Activated T-helper 1 cell treated with anti-CD3 and anti-CD28 coated beads, Interleukin-2, amount 50 U/mL, for 16 hours (primary cell): ENCODE measurements around the gene RBM39.
"Not testable (repeated sequence)": the region's sequence is repeated elsewhere in the genome, so short reads cannot be mapped to it uniquely, and the experiment has no call there.

Experiments
- DNase-seq, 2 donors: peaks; one replicate each; pipeline ENCODE4 v3.0.0-alpha.2; 2020; ENCODE audit warnings: low read depth in 1 of 2, low spot score in 1 of 2

The RBM39 gene

DNA sequence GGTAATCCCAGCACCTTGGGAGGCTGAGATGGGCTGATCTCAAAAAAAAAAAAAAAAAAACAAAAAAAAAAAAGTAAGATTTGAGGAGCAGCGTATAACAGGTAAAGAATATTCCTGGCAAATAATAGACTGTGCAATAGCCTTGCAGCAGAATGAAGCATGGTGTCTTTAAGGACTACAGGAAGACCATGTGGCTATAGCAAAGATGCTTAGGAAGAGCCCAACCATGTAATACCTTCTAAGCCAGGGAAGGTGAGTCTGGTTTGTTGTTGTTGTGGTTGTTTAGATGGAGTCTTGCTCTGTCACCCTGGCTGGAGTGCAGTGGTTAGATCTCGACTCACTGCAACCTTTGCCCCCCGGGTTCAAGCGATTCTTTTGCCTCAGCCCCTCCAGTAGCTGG lies 14.3 kb upstream of the RBM39 start:
- no peak for DNase-seq

DNA sequence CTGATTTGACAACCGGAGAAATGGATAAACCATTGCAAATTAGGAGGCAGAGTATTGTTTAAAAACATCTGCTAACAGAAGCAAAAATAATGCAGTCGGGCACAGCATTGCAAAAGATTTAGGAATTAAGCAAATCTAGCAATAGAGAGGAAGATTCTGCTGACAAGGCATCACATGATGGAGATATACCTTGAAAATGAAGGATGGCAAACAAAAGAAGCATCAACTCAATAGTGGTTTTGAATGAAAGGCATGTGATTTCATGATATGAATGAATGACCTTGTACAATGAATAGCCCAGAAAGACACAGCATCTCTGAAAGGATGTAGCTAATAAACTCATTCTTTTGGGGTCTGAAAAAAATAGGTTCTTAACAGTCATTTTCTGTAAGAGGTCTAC lies 8.6 kb upstream of the RBM39 start:
- no peak for DNase-seq

DNA sequence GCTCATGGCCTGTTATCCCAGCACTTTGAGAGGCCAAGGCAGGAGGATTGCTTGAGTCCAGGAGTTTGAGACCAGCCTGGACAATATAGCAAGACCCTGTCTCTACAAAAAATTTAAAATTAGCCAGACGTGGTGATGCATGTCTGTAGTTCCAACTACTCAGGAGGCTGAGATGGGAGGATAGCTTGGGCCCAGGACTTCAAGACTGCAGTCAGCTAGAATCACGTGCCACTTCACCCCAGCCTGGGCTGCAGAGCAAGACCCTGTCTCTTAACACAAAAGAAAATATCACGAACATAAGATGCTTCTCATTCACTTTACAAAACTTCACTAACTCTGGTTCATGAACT lies 2.4 kb upstream of the RBM39 start:
- not testable (repeated sequence) for DNase-seq

DNA sequence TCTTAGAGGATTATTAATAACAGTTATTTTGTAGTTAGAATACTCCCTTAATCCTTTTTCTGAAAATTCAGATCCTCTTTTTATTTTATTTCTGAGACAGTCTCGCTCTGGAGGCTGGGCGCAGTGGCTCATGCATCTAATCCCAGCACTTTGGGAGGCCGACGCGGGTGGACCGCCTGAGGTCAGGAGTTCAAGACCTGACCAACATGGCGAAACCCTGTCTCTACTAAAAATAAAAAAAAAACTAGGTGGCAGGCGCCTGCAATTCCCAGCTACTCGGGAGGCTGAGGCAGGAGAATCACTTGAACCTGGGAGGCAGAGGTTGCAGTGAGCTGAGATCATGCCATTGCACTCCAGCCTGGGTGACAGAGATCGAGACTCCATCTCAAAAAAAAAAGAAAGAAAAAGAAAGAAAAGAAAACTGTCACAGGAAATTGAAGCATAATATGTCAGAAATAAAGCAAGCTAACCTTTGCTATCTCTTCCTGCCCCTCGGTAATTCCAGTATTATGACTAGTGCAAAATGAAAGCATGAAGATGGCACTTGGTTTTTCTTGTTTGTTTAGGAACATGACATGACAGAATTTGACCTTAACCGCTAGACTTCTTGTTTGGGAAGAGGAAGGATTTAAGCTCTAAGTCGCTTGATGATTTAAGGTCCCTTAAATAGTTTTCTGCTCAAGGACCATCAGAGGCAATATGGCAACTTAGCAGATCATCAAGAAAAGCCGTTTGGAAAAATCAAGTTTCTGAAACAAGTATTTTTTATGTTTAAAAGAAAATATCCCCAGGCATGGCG lies 1.8 kb upstream of the RBM39 start:
- DNase-seq = no peak

DNA sequence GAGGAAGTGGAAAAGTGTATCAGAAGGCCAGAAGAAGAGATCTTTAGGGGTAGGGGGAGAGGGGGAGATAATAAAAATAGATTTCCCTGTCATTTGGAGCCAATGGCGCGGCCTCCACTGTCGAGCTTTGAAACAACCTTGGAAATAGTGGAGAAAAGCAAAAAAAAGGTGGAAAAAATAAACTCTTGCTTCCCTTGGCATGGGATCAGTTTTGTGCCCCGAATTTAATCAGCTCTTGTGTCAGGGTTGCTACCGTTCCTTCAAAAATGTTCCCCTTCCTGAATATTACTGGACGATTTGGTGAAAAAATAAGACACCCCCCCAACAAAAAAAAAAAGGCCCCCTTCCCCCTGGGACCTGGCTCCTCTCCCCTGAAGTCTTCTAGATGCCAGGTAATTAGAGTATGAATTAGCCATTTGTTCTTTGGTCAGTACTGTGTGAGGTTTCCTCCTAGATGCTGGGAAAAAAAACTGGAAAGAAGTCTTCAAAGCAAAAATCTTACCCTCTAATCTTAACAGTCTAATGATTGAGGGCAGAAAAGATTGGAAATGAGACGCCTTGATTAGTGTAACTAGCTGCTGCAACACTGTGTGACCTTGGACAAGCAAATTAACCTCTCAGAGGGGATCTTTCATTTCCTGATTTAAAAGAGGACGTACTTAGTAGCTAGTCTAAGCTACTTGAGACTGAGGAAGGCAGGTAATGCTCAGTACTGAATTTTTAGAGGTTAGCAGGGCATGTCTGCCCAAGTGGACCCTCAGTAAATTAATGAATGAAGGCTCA lies 872 bp upstream of the RBM39 start:
- DNase-seq = no peak

DNA sequence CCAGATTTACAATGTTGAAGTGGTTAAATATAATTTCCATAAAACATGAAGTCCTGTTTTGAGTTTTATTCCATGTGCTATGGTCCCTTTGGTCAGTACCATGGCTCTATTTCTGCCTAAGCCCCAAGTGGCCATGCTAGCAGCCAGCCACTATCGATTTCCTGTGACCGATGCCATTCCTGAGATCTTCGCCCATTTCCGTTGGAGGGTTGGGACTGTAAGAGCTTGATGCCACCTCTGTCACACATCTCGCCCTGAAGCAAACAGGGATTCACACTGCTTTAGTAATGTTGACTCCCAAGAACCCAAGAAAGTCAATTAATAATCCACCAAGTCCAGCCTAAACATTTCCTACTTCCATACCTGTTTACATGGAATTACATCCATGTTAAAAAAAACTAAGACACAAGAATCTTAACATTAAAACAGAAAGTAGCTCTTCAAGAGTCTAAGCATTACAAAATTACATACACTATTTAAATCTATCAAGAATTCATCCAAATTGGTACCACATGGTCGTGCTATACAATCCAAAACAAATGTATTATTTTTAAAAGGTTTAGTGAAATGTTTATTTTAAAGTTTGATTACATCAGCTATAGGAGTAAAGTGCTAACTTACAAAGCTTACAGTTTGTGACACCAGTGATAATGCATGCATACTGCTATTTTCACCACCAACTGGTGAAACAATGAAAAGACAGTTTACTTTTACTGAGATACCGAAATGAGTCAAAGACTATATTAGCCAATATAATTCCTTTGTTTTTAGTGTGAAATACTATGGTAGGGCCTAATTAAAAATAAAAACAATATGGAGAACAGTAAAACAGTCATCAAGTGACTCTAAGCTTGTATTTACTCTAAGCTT lies 2.5 kb downstream of the RBM39 start:
- no peak for DNase-seq

DNA sequence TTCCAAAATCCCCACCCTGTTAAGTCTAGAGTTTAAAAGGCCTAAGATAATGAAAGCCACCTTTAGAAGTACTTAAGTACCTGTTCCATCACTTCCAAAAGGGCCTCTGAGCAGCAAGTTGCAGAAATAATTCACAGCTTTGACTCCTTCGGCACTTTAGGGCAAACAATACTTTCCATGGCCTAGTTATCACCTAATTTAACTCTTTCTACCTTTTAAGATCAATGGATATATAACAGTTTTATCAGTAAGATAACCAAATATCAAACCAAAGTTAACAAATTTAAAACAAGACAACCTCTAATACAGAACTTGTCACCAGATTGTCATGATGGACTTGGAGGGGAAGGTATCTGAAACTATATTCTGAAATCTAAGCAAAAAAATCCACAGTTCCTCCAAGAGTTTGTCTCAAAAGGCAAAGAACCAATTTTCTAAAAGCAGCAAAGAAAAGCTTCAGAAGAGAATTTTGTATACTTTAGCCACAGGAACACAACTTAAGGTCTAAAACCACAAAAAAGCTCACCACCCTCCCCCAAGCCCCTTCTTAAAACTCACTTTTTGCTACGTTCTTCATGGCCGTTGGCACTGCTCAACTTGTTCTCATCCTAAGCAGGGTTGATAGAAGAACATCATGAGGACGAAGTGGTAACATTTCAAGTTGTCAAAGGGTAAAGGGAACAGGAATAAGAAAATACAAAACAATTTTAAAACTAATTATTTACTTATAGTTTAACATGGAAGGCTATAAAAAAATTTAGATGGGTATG lies 3.5 kb downstream of the RBM39 start:
- no peak for DNase-seq

DNA sequence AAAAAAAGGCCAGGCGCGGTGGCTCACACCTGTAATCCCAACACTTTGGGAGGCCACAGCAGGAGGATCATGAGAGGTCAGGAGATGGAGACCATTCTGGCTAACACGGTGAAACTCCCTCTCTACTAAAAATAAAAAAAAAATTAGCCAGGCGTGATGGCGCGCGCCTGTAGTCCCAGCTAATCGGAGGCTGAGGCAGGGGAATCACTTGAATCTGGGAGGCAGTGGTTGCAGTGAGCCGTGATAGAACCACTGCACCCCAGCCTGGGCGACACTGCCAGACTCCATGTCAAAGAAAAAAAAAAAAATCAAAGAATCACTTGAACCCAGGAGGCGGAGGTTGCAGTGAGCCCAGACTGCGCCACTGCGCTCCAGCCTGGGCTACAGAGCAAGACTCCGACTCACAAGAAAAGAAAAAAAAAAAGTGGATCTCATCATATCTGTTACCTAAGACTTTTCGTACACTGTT lies 4.2 kb downstream of the RBM39 start:
- DNase-seq = no peak

DNA sequence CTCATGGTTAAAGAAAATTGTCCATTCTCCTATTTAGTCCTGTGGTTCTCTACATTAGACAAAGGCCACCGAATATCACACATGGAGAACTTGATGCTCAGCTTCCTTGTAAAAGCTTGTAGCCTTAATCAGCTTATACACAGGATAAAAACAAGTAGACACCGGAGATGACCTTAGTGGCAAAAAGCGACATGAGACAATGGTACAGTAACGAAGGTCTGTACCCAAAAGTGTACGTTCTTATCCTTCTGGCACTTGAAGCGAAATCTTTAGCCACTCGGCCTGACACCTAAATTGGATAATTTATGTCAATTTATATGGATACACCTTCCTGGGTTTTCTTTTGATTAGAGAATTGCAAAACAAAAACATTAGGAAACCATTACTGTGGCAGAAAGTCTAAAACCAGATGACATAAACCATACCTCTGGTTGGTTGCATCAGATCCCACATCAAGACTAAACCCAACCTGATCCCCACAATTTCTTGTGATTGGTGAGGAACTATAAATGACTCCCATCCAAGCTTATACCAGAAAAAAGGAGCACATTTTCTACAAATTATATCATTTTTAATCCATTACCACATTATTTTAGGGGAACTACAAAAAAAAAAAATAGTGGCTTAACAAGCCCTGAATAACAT lies 6.1 kb downstream of the RBM39 start:
- no peak for DNase-seq

DNA sequence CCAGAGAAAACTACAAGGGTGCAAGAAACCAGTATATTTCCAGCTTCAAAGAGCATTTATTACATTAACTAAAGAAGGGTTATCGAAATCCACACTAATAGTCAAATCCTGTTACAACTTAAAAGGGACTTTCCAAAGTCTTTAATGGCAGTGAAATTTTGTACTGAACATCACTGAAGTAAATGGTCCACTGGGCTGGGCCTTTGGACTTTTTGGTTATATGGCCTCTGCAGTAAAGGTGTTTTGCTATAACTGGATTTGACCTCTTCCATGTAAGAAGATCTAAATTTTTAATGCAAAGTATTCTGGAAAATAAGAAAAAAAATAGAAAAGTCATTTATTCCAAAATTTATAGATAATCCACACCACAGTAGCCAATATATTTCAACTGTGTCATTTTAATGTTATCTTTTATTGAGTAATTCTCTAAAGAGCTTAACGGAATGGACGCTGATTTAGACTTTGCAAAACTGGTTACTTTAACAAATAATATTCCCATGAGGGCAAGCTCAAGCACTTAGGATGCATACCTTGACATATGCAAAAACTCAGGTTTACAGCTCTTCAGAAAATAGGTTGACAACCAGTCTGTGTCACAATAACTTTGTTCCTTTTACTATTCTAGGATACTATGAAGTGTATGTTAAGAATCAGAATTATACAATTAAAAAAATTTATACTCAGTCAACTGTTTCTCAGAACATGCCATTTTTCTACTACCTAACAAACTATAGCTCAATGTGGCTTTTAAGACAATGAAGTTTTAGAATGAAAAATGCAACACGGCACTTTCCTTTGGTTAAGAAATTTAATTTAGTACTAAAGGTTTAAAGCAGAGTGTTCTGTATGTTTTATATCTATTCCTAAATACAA lies 7.0 kb downstream of the RBM39 start:
- DNase-seq = no peak

DNA sequence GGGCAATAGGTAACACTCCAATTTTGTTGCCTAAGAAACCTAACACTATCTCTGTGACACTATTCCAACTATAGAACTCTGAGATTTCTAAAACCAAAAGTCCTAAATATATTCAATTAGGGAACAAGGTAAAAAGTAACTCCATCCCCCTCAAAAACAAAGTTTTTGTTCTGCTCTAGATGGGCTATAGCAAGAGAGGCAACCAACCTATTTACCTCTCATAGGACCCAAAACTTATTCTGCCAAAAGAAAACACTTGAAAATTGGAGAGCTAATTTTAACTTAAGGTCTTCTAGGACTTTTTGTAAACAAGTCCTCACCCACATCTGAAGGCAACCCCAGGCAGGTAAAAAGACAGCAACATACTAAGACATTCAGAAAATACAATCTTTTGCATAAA lies 7.7 kb downstream of the RBM39 start:
- no peak for DNase-seq

DNA sequence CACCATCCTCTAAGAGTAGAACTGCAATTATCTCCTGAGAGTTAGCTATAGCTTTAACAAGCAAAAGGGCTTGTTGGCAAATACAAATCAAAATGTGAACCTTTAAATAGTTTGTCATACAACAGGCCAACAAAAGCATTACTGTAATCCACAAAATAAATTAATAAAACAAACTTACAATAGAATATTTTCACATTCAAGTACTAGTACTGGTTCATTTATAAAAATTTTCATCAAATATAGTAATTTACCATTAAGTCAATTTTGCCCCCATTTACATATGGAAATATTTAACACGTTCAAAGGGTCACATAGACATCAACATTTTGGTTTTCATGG lies 9.4 kb downstream of the RBM39 start:
- DNase-seq = no peak

DNA sequence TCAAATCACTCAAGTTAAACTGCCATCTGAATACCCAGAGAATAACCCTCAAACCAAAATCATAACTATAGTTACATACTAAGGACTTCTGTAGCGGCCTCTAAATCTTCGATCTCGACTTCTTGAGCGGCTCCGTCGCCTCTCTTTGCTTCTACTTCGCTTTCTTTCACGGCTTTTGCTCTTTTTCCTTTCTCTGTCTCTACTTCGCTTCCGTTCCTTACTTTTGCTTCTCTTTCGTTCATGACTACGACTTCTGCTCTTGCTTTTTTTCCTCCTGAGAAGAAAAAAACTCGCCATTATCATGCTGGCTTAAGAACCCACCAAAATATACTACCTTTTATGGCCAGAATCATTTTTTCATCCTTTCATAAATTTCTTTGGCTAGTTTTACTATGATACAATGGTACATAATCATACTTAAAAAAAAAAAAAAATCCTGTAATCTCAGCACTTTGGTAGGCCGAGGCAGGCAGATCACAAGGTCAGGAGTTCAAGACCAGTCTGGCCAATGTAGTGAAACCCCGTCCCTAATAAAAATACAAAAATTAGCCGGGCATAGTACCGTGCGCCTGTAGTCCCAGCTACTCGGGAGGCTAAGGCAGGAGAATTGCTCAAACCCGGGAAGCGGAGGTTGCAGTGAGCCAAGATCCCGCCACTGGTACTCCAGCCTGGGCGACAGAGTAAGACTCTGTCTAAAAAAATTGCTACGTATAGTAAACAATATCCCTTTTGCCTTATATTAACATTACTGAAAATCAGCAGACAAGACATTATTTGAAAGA lies 10.0 kb downstream of the RBM39 start:
- DNase-seq = no peak

DNA sequence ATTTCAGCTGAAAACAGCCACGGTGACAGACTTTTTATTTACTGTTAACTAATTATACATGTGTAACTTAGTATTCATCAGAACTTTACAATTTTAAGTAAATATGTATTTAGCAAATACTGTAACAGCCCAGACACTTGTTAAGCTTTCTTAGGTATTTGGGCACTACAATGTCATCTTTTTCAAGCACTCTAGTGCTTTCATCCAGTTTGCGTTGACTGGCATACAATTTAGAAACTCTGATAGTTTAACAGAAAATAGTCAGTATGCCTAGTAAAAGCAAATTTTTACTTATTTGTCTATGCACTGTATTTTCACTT lies 10.6 kb downstream of the RBM39 start:
- DNase-seq = no peak

DNA sequence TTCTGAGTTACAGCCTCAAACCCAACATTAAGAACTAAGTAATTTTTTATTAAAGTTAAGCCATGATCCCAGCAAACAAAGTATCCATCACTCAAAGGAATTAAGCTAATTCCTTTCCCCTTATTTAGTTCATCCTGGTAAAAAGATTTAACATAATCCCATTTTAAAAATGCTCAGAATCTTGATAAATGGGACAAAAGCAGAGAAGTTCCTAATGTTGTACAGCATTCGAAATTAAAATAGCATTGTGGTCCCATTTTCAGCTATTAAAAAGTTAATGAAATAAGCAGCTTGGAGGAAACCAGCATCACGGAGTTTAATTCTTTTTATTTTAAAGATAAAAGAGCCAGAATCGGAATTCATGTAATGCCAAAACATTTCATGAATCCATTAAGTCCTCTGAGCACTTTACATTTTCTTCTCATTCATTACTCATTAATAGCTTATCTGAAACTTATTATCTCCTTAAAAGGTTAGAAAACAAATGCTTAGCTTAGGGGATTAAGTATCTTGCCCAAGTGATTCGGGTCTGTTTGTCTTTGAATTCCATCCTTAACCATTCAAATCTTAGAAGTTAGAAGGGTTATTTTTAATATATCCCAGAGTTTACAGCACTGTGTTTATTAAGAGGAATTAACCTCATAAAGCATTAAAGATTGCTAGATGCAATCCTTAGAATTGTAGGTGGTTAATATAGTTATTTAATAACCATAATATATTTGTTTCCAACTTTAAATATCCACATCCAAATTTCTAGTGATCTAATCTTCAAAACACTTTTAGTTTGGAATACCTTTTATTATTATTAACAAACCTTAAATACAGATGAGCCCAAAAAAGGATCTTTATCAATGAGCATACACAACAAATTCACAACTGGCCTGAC lies 11.2 kb downstream of the RBM39 start:
- no peak for DNase-seq

DNA sequence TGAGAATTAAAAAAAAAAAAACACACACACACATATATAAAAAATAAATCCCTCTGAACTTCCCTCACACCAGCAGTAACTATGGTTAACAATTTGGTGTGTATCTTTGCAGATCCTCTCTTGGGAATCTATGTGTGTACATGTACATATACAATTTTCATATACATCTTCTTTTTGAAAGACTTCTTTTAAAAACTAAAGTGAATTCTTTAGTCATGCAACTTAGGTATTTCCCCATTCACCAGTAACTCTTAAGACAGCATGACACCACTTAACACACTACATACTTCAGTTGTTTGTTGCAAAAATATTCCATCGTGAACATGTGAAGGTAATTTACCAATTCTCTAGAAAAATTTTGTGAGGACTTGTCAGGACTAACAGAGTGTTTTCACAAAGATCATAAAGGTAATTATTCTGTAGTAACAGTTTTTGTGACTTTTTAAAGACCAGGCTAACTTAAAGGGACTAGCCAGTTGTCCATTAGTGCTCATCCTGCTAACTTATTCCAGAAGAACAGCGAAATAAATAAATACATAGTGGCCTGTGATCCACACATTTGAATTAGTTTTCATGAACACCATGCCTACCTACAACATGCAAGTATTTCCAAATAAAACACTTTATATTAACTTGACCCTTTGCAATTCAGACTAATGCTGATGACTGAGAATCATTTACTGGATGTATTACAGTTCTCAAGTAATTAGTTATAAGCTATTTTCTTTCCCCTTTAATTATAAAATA lies 12.1 kb downstream of the RBM39 start:
- no peak for DNase-seq

DNA sequence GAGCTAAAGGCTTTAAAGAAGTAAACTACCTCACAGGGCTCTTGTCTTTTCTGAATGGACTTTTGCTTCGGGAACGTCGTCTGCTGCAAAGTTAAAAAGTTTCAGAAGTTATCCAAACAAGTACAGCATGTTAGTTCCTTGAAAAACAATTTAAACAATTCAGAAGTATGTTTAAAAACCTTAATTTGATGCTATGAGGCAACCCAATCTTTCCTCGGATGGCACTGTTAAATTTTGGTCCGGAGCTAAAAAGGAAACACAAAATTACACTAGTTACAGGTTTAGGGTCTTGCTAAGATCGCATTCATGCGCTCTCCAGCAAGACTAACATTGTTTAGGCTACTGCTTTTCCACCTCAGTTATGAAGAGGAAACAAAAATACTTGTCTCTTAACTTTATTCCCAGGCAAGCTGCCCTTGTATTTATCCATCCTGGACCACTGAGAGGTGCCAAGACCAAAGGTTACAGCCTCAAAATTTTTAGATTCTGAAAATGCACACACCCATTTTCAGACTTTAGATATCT lies 12.7 kb downstream of the RBM39 start:
- DNase-seq = no peak
